GM18867 (cell line): ENCODE data around the gene PARD6G.
"Not testable (repeated sequence)": the region's sequence is repeated elsewhere in the genome, so short reads cannot be mapped to it uniquely, and the experiment has no call there.

Source experiments
- ATAC-seq: cut with Tn5 transposase; IDR thresholded peaks from one replicate; pipeline ENCODE4 v1.9.1; 2021; ENCODE audit warnings: mild to moderate bottlenecking, moderate library complexity; ENCODE audit not compliant: unreplicated experiment

Gene PARD6G, protein sequence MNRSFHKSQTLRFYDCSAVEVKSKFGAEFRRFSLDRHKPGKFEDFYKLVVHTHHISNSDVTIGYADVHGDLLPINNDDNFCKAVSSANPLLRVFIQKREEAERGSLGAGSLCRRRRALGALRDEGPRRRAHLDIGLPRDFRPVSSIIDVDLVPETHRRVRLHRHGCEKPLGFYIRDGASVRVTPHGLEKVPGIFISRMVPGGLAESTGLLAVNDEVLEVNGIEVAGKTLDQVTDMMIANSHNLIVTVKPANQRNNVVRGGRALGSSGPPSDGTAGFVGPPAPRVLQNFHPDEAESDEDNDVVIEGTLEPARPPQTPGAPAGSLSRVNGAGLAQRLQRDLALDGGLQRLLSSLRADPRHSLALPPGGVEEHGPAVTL

GRCh38 chr18:80247393-80247841 lies at the start of gene PARD6G:
TSS of gene PARD6G (minus strand) at chr18:80247514. CDS start at chr18:80247348, 166 bp downstream.
- peak; percentile 67 for ATAC-seq

GRCh38 chr18:80262241-80263033 lies 15.1 kb upstream of the PARD6G start:
- not testable (repeated sequence) for ATAC-seq

- no peak for ATAC-seq
Measured at GRCh38 chr18:80259610-80260009, 12.3 kb upstream of the PARD6G start.

GRCh38 chr18:80258640-80259039 lies 11.3 kb upstream of the PARD6G start:
- ATAC-seq: no peak

- not testable (repeated sequence) for ATAC-seq
Measured at GRCh38 chr18:80257579-80258543, 10.5 kb upstream of the PARD6G start.

GRCh38 chr18:80254971-80255500 lies 7.7 kb upstream of the PARD6G start:
- no peak for ATAC-seq

DNA sequence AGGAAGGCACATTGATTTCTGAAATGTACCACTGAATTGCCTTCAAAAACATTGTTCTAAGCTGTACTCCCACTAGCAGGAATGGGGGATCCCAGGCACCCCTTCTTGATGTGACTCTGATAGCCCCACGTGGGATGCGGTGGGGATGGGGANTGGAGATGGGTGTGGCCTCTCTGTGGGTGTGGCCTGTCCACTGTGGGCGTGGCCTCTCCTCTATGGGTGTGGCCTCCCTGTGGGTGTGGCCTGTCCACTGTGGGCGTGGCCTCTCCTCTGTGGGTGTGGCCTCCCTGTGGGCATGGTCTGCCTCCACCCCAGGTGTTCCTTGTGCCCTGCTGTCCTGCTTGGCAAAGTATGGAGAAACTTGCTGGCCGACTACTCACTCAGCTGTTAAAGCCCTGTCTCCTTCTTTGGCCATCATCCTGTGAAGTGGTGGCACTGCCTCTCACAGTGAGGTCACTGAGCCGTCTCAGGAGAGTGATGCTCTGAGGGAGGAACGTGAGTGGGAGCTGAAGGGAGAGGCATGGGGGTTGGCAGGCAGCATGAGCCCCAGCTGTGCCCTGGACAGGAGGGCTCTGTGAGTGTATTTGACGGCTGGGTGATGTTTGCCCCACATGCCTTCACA lies 6.7 kb upstream of the PARD6G start:
- ATAC-seq: no peak

- ATAC-seq: no peak
Measured at GRCh38 chr18:80253236-80253635, 5.9 kb upstream of the PARD6G start.

GRCh38 chr18:80252136-80252535 lies 4.8 kb upstream of the PARD6G start:
- no peak for ATAC-seq

GRCh38 chr18:80251700-80252099 lies 4.4 kb upstream of the PARD6G start:
- ATAC-seq: no peak

- no peak for ATAC-seq
Measured at GRCh38 chr18:80250740-80251364, 3.5 kb upstream of the PARD6G start.

DNA sequence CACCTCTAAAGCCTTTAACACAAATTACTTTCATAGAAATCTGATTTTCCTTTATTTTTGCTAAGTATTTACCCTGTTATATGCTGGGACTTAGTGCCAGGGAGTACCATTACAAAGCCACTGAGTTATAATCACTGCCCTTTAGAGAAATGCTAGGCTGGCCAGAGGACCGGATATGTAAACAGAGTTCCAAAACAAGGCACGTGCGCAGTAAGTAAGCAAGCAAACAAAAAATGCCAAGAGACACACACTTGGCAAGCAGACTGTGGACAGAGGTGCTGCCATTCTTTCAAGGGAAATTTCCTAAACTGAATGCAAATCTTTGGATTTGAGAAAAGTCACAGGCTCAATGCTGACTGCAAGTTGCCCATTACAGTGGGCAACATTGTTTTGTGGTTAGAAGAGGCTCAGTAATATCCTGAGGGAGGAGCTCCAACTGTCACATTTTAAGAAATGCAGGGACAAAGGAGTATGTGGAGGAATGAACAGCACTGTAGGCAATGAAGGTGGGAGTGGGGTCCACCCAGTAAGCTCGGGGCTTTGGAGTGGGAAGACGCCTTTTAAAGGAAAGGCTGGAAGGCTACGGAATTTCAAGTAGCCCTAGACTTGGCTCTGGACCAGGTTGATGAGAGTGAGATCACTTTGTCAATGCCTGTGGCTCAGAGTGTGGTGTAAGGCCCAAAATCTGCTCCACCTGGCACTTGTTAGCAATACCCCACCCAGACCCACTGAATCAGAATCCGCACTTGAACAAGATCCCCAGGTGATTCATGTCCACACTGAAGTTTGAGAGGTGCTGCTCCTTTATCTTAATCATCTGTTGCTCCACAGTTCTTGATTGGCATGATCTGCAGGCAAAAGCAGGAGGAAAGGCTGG lies 2.1 kb upstream of the PARD6G start:
- ATAC-seq: no peak

DNA sequence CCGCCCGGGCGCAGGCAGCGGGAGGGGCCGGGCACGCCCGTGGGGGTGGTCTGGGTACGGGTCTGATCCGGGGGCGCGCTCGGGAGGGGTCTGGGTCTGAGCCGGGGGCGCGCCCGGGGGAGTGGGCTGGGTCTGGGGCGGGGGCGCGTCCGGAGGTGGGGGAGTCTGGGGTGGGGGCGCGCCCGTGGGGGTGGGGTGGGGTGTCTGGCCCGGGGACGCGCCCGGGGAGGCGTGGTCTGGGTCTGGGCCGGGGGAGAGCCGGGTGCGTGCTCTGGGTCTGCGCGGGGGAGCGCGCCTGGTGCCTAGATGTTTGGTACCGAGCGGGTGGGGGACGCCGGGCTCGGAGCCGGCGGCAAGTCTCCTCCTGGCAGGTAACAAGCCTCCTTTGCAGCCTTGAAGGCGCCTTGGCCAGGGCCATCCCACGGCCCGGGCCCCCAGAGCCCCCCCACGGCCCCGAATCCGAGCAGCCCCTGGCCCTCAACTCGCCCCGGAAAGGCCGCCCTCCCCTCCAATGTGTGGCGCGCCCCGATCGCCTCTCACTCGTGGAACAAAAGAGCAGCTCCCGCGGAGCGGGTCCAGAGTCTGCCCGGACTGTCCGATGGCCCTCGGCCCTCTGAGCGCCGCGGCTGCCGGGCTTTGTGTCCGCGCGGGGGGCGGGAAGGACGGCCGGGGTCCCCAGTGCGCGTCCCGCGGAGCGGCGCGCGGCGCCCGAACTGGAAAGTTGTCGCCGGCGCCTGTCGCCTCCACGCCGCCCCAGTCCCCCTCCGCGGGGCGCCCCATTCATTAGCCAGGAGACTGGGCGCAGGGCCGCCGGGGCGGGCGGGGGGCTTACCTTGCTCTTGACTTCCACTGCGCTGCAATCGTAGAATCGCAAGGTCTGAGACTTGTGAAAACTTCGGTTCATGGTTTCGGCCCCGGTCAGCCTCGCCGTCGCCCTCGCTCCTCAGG lies 595 bp downstream of the PARD6G start:
- peak; percentile 38 for ATAC-seq

GRCh38 chr18:80245781-80246444 lies 1.4 kb downstream of the PARD6G start:
- no peak for ATAC-seq

DNA sequence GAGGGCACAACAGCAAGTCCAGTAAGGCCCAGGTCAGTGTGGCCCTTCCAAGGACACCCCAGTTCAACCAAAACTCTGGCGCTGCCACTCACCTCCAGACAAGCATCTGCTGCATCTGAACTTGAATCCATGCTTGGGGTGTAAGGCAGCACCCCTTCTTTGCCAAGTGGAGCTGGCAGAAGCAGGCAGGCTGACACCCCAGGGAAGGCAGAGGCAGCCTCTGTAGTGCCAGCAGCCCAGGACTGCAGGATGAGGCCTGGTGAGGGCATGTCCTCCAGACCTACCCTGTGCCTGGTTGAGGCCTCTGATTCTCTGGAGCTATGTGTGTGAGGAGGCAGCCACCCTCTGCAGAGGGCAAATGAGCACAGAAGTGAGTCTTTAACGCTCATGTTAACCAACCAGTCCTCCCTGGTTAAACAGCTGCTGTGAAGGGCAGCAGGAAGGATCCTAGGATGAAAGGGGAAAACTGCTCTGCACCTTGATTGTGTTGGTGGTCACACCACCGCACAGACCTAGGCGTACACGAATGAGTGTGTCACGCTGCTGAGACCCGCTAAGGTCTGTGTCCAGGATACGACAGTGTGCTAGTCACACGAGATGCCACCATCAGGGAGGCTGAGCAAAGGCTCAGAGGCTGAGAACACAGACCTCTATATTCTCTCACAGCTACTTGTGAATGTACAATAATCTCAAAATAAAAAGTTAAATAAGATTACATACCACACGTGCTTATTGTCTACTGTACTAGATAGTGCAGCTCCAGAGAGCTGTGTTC lies 2.2 kb downstream of the PARD6G start:
- no peak for ATAC-seq

DNA sequence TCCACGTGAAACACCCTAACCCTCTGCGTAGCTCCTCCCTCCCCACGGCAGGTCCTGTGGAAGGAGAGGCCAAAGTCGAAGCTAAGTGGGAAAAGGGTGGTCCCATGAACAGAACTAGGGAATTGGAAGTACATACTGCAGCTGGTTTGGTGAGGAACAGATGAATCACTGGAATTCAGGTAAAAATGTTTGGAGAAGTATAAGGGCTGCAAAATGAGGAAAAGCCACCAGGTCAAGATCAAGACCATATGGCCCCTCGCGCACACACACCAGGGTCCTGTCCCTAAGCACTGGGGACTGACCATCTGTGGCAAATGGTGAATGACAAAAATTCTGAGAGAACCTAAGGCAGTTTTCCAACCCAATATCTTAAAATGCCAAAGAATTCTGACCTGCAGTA lies 3.1 kb downstream of the PARD6G start:
- no peak for ATAC-seq
